Right lobe of liver (tissue), 4 donors: ENCODE measurements around the gene TAGLN3.

Source experiments
- POLR2A ChIP-seq: fragments of 450-650 bp; IDR thresholded peaks from one replicate; pipeline ENCODE4 v1.6.1; 2017; ENCODE audit warnings: antibody characterized with exemption, mild to moderate bottlenecking
- TF ChIP-seq, protein P1 (sequence below), 4 donors: fragments of 200-600 bp in 3 of 4; fragments of 450-650 bp in 1 of 4; IDR thresholded peaks; one replicate each; pipeline versions ENCODE4 v1.5.1 to v1.8.0; 2016 to 2022; ENCODE audit warnings: antibody characterized with exemption in 4 of 4, mild to moderate bottlenecking in 2 of 4
- donor health status: DM: no; HTN: no; CAD: no.
- donor health status: DM: no; HTN: no; CAD: no.
- donor health status: DM: no; HTN: yes; CAD: no.

- TF ChIP-seq POLR2A = no peak
- TF ChIP-seq, protein P1, sequence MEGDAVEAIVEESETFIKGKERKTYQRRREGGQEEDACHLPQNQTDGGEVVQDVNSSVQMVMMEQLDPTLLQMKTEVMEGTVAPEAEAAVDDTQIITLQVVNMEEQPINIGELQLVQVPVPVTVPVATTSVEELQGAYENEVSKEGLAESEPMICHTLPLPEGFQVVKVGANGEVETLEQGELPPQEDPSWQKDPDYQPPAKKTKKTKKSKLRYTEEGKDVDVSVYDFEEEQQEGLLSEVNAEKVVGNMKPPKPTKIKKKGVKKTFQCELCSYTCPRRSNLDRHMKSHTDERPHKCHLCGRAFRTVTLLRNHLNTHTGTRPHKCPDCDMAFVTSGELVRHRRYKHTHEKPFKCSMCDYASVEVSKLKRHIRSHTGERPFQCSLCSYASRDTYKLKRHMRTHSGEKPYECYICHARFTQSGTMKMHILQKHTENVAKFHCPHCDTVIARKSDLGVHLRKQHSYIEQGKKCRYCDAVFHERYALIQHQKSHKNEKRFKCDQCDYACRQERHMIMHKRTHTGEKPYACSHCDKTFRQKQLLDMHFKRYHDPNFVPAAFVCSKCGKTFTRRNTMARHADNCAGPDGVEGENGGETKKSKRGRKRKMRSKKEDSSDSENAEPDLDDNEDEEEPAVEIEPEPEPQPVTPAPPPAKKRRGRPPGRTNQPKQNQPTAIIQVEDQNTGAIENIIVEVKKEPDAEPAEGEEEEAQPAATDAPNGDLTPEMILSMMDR (IDR thresholded peaks at IDR 0.05) = no peak
These were observed 33.5 kb downstream of the TAGLN3 start for GRCh38 chr3:112032098-112032731.
